HEK293T (cell line): ENCODE results near the gene LTBP1.

Source experiments
- ARNT ChIP-seq: fragments of 450-650 bp; IDR thresholded peaks from 2 replicates; pipeline ENCODE4 v1.6.1; 2017; ENCODE audit warnings: mild to moderate bottlenecking
- BHLHE40 ChIP-seq: fragments of 450-650 bp; IDR thresholded peaks from 2 replicates; pipeline ENCODE4 v1.6.1; 2016; ENCODE audit warnings: mild to moderate bottlenecking, moderate library complexity, borderline replicate concordance
- CTBP1 ChIP-seq: fragments of 450-650 bp; IDR thresholded peaks from 2 replicates; pipeline ENCODE4 v1.6.1; 2016; ENCODE audit warnings: borderline replicate concordance
- ELF4 ChIP-seq: fragments of 450-650 bp; IDR thresholded peaks from 2 replicates; pipeline ENCODE4 v1.6.1; 2017; ENCODE audit warnings: antibody characterized with exemption
- FOXA1 ChIP-seq: fragments of 450-650 bp; IDR thresholded peaks from 2 replicates; pipeline ENCODE4 v1.6.1; 2016; ENCODE audit warnings: mild to moderate bottlenecking
- FOXK2 ChIP-seq: fragments of 450-650 bp; IDR thresholded peaks from 2 replicates; pipeline ENCODE4 v1.6.1; 2016; ENCODE audit warnings: mild to moderate bottlenecking
- FOXM1 ChIP-seq: fragments of 450-650 bp; IDR thresholded peaks from 2 replicates; pipeline ENCODE4 v1.6.1; 2017; ENCODE audit warnings: mild to moderate bottlenecking, borderline replicate concordance
- HDGF ChIP-seq: fragments of 450-650 bp; IDR thresholded peaks from 2 replicates; pipeline ENCODE4 v1.6.1; 2017; ENCODE audit warnings: antibody characterized with exemption, borderline replicate concordance
- LEF1 ChIP-seq: fragments of 450-650 bp; IDR thresholded peaks from 2 replicates; pipeline ENCODE4 v1.6.1; 2017; ENCODE audit warnings: mild to moderate bottlenecking, borderline replicate concordance
- SP1 ChIP-seq: fragments of 450-650 bp; IDR thresholded peaks from 2 replicates; pipeline ENCODE4 v1.6.1; 2017
- SUZ12 ChIP-seq: fragments of 450-650 bp; IDR thresholded peaks from 2 replicates; pipeline ENCODE4 v1.6.1; 2016; ENCODE audit warnings: mild to moderate bottlenecking
- TARDBP ChIP-seq: fragments of 450-650 bp; IDR thresholded peaks from 2 replicates; pipeline ENCODE4 v1.6.1; 2016
- ZNF384 ChIP-seq: fragments of 450-650 bp; IDR thresholded peaks from 2 replicates; pipeline ENCODE4 v1.6.1; 2016
- TF ChIP-seq, protein P1 (sequence below): fragments of 450-650 bp; IDR thresholded peaks from 2 replicates; pipeline ENCODE4 v1.6.1; 2016

DNA sequence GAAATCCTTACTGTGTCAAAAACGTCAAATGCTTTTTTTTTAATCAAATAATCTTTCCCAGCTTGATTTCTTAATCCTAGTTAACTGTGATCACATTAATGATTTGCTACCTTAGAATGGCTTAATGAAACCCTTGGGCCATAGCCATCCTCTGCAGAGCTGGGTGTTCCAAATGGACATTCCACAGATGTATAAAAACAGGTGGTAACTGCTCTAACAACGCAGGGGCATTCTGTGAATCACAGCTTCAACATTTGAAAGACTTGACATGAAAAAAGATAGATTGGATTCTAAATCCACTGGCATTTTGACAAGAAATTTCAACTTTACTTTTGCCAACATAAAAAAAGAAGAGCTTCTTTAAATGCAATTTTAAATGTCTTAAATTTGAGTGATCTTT, 459.9 kb downstream of the LTBP1 start:
- TF ChIP-seq, protein P1, sequence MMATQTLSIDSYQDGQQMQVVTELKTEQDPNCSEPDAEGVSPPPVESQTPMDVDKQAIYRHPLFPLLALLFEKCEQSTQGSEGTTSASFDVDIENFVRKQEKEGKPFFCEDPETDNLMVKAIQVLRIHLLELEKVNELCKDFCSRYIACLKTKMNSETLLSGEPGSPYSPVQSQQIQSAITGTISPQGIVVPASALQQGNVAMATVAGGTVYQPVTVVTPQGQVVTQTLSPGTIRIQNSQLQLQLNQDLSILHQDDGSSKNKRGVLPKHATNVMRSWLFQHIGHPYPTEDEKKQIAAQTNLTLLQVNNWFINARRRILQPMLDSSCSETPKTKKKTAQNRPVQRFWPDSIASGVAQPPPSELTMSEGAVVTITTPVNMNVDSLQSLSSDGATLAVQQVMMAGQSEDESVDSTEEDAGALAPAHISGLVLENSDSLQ, result no peak
- TF ChIP-seq TARDBP (no peak), SP1 (no peak), ARNT (no peak), ZNF384 (no peak), FOXM1 (no peak), LEF1 (no peak), FOXK2 (no peak), SUZ12 (no peak), FOXA1 (no peak), ELF4 (no peak), HDGF (no peak), BHLHE40 (no peak), CTBP1 (no peak)
